ENCODE measurements around the gene ORC3.
"Not testable (repeated sequence)": the region's sequence is repeated elsewhere in the genome, so short reads cannot be mapped to it uniquely, and the experiment has no call there.

The ORC3 gene

DNA sequence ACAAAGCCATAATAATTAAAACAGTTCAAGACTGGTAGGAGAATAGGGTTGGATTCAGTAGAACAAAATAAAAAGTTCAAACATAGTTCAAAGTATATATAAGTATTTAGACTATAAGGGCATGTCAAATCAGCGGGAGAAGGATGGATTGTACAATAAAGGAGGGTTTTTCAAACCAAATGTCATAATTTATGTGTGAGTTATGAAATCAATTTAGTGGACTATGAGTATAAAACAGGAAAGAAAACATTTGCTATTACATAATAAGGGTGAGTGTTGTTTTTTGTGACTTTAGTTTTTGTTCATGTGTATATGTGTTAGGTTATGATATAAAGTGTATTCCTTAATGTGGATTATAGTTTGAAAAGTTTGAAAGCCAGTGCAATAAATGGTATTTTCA is 10.6 kb downstream of the ORC3 start:
- DNase-seq (ENCODE audit: low read depth), result no peak

DNA sequence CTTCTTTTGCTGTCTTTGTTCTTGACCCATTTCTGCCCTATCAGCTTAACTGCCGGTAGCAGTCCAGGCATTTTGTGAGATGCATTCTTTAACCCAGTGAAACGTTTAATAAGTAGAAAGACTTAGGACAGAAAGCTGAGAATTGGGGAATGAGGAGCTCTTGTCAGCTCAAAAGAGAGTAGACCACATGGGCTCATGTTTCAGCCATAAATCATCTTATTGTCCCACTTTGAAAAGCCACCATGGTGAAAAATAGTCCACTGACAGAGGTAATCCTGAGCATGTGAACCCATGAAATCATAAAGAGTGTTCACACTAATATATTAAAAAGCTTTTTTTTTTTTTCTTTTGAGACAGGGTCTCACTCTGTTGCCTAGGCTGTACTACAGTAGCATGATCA is 16.3 kb downstream of the ORC3 start:
- DNase-seq (ENCODE audit: low read depth), result no peak

DNA sequence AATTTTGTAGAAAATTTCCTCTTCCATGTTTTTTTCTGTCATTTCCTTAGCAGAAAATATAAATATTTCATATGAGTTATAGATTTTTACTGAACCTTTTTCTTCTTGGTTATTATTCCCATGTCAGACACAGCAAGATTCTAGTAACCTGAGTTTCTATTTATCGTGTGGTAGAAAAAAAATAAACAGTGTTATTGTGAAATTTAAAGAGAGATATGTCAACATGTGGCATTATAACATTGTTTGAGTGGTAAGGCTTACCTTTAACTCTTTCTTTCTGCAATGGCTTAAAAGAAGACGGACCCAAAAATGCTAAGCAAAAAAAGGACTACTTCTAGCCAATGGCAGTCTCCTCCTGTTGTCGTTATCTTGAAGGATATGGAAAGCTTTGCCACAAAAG is 18.9 kb downstream of the ORC3 start:
- no peak for DNase-seq (ENCODE audit: low read depth)

DNA sequence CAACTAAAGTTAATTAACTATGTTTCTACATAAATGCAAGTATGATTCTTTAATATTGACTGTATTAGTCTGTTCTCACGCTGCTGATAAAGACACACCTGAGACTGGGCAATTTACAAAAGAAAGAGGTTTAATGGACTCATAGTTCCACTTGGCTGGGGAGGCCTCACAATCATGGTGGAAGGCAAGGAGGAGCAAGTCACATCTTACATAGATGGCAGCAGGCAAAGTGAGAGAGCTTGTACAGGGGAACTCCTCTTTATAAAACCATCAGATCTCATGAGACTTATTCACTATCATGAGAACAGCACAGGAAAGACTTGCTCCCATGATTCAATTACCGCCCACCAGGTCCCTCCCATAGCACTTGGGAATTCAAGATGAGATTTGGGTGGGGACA is 23.1 kb downstream of the ORC3 start:
- not testable (repeated sequence) for DNase-seq (ENCODE audit: low read depth)

DNA sequence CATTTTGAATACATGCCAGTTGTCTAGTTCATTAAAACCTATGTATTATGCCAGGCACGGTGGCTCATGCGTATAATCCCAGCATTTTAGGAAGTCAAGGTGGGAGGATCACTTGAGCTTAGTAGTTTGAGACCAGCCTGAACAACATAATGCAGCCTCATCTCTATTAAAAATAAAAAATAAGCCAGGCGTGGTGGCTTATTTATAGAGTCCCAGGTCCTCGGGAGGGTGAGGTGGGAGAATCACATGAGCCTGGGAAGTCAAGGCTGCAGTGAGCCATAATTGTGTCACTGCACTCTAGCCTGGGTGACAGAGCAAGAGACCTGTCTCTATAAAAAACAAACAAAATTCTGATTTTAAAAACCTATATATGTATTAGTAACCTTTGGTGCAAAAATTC is 27.5 kb downstream of the ORC3 start:
- DNase-seq (ENCODE audit: low read depth), result no peak

DNA sequence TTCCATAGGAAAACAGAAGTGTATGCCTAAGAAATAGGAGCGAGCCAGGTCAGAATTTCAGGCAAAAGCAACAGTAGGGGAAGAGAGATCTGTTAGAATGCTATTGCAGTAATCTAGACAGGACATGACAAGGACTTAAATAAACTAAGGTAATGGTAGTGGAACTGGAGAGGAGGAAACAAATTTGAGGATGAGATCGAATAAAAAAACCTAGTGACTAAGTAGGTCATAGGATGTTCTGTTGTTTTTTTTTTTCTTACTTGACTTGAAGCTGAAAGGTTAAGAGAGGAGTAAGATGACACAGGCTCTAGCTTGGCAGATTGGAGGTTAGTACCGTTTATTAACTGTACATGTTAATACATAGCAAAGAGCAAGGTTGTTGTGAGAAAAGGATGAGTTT is 28.6 kb downstream of the ORC3 start:
- no peak for DNase-seq (ENCODE audit: low read depth)

DNA sequence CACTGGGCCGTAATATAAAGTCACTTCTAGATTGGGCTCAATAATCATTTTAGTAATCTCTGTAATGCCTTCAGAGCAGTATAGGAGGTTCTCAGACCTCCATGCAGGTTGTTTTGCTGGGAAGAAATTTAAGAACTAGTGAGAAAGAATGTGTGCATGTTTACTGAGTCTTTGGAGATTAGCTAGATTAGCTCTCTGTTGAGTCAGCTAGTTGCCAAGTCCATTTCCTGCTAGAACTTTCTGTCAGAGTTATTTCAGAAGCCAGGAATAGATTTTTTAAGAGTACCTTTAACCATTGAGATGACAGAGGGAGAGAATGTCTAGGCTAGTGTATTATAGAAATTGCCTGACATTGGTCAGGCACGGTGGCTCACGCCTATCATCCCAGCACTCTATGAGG is 33.3 kb downstream of the ORC3 start:
- DNase-seq (ENCODE audit: low read depth), result no peak

DNA sequence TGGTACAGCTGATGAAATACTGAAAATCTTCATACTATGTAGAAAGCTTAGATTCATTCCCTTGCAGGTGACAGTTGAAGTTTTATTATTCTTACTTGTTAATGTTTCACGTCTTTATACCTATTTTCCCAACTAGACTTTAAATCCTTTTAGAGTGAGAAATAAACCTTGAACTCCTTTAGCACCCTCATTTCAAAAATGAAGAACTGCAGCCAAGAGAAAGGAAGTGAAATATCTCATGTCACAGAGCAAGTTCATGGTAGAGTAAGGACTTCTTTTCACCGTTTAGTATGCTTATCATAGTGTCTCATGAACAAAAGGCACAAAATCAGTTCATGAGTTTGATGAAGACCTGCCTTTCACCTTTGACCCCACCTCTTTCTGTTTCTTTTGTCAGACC is 38.5 kb downstream of the ORC3 start:
- DNase-seq (ENCODE audit: low read depth), result no peak

DNA sequence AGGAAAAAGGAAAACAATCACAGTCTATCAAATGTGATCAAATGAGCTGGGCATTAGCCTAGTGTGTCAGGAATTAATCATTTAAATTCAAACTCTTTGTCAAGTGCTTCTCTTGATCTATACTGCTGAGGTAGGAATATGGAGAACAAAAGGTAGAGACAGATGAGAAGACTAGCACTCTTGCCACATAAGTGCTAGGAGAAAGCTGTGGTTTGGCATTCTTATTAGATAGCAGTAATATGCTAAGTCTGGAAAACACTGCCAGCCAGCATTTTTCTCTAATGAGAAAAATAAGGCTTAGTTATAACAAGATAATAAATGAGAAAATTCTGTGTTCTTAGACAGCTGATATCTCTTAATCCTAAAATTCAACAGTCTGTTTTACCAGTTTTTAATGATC is 38.9 kb downstream of the ORC3 start:
- DNase-seq (ENCODE audit: low read depth), result peak; percentile 20

DNA sequence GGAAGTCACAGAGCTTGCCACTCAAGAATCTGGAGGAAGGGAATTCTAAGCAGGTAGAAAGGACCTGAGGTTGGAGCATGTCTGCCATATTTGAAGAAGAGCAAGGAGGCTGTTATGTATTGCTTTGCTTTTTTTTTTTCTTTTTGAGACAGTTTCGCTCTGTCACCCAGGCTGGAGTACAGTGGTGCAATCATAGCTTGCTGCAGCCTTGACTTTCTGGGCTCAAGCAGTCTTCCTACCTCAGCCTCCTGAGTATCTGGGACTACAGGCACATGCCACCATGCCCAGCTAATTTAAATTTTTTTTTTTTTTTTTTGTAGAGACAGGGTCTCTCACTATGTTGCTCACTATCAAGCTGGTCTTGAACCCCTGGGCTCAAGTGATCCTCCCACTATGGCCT is 40.8 kb downstream of the ORC3 start:
- DNase-seq (ENCODE audit: low read depth), result no peak

DNA sequence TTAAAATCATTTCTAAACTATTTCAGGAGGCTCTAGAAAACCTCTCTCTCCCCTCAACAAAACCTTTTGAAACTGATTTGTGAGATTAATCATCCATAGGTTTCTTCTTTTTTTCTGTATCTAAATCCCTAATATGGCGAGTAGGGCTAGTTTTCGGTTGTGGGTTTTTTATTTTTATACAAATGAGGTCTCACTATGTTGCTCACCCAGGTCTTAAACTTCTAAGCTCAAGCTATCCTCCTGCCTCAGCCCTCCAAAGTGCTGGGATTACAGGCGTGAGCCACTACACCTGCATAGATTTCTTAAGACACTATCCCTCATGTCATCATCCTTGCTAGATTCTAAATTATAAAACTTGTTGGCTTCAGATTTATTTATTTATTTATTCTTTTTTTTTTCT is 43.9 kb downstream of the ORC3 start:
- DNase-seq (ENCODE audit: low read depth), result no peak

DNA sequence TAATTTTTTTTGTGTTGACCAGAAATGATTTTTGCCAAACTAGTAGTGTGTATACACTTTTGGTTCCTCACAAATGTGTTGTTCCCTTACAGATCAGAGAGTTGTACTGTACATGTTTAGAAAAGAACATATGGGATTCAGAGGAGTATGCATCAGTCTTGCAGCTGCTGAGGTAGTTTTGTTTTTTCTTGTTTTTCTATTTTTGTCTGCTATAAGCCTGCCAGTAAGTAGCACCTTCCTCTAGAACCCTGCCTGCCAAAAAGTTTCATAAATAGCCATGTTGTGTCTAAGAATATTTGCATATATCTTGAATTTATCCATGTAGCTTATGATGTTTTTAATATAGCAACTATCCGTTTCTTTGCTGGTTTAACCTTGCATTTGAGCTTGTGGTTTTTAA is 46.4 kb downstream of the ORC3 start:
- DNase-seq (ENCODE audit: low read depth), result no peak

DNA sequence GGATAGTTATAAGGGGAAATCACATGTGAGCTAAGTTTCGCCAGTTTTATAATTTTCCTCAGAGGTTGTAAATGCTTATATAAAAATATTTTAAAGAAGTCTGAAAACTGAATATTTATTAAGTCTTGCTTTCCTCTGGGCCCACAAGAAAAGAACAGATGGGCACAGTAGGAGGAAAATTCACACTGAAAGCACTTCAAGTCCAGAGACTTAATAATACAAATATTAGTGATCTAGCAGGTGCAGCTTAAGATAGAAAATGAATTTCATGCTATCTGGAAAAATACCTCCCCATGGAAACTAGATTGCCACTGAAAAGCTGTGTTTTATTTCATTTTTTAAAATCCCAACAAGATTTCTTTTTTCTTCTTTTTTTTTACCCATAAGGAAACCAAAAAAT is 47.2 kb downstream of the ORC3 start:
- no peak for DNase-seq (ENCODE audit: low read depth)

DNA sequence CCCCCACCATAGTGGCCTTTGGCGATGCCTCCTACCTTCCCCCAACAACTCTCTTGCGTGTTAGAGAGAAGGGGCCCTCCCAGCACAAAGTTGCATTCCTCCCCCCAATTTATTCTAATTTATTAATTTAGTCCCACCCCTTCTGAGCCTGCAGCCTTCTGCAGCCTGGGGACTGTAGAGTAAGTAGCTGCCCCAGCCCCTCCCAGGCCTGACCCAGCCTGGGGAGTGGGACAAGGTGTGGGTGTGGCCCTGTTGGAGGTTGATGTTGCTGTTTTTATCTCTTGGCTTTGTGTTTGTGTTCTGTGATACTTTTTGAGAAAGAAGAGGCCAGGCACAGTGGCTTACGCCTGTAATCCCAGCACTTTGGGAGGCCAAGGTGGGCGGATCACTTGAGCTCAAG is 49.4 kb downstream of the ORC3 start:
- no peak for DNase-seq (ENCODE audit: low read depth)

DNA sequence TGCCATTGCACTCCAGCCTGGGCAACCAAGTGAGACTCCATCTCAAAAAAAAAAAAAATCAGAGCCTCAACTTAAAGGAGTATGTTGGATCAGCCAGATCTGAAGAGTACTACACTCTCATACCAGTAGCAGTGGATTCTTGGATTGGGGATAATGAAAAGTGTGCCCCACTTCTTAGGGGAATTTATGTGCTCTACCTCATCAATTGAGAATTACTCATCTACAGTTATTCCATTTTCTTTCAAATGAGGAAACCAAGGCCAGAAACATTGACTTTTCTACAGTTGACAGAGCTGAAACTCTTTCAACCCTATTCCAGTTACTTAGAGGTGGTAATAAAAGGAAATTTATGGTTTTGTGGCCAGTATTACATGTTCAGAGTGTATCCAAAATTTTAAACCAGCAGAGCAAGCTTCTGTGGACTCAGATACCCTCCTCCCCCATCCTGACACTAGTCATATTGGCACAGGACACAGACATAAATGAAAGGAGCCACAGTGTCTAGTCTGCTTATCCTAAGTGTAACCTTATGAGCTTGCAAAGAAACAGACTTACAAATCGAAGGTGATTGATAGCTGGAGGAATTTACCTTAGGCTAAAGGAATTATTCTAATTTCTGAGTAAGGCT is 51.2 kb downstream of the ORC3 start:
- no peak for DNase-seq (ENCODE audit: low read depth)

DNA sequence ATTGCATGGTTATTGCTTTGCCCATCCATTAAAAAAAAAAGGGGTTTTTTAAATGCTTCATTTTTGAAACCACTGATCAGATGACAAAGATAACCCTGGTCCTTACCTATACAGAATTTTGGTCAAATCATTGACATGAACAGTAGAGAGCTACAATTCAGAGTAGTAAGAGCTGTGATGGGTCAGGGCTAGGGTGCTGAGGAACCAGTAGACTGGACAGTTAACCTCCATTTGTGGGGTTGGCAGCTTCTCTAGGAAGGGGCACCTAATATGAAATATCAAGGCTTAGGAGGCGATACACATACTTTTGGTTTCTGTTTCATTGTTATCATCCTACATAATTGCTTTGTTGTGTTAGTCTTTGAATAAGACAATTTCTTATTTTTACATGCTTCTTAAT is 55.1 kb downstream of the ORC3 start:
- no peak for DNase-seq (ENCODE audit: low read depth)

DNA sequence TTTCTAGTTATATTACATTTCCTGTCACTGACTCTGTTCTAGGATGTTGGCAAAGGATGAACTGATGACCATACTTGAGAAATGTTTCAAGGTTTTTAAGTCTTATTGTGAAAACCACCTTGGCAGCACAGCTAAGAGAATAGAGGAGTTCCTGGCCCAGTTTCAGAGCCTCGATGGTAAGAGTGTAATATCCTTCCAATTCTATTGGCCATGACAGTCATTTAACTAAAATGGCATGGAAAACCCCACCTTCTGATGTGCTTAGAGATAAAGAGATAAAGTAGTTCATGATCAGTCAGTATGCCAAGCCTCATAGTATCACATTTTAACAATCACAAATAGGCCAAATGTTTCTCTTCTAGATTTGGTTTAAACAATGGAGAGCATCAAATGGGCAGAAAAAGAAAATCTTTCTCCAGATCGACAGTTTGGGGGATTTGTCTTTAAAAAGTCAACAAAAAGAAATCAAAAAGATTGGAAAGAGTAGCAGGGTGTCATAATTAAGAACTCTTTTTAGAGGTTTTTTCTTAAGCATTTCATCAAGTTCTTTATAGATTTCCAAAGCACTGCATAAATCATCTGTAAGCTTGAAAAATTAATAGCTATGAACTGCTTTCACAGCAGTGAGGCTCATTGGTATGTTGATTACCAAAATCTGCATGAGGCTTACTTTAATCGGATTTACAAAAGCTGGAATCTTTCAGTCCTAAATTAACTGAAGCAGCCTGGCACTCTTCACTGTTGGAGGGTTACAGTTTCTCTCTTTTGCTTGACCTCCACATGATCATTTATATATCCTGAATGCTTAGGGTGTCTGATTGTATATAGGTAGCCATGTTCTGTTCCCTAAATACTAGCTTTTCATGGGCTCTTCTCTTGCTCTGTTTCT is 63.4 kb downstream of the ORC3 start:
- DNase-seq (ENCODE audit: low read depth), result no peak

DNA sequence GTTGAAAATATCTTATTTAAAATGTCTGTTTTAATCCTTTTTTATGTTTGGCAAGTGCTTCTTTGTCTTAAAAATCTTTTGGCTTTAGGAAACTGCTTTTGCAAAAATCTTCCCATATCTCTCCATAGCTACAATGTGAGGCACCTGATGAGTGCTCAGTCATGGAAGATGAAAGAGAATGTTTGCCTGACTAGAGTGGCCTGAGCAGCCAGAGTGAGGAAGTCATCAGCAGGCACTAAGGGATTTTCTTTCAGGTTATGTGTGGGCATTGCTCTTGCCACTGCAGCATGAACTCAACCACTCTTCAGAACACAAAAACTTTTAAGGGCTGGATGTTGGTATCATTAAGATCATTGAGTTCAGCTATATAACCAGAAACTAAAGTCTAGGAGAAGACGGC is 64.2 kb downstream of the ORC3 start:
- no peak for DNase-seq (ENCODE audit: low read depth)

DNA sequence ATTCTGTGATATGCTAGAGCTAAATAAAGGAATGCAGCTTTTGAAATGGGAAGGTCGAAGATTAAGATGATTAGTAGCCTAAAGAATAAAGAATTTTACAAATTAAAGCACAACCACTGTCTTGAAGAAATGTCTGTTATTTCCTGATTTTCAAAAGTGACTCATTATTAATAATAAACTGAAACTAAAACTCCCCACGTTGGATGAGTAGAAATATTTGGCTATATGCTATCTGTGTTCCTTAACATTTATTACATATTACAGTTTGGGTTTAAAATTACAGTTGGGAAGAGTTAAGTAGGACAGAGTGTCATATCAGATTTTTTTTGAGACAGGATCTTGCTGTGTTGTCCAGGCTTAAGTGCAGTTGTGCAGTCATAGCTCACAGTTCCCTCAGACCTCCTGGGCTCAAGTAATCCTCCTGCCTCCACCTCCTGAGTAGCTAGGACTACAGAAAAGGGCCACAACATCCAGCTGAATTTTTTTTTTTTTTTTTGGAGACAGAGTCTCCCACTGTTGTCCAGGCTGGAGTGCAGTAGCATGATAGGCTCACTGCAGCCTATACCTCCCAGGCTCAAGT is 65.0 kb downstream of the ORC3 start:
- DNase-seq (ENCODE audit: low read depth), result no peak

DNA sequence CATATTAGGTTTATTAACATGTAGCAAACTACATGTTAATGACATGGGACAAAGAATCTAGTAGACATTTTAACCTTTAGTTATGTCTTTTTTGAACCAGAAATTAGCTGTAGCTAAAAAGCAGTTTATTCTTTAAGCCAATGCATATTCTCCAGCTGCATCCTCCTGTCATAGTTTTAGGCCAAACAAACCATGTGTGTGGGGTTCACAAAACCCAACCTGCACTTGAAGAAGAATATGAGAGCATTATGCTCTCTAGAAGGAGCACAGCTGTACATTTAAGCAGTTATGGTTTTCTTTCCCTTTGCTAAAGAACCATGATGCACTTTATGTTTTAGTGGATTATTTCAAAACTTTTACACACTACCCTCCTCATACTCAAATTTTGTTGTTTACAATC is 65.9 kb downstream of the ORC3 start:
- DNase-seq (ENCODE audit: low read depth), result no peak

DNA sequence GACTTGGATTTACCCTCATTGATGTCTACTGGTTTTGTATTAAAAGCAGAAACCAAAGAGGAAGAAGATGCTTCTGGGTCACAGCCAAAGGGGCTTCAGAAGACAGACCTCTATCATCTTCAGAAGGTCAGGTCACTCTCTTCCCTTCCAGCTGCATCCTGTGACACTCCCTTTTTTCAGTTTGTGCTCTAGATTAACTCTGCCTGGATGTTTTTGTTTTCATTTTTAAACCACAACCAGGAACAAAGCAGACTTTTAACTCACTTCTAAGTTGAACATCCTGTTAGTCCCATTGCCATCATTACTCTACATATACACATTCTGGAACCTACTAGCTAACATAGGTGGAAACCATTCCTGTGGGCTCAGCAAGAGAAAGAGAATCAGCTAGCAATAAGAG is 66.9 kb downstream of the ORC3 start:
- no peak for DNase-seq (ENCODE audit: low read depth)

DNA sequence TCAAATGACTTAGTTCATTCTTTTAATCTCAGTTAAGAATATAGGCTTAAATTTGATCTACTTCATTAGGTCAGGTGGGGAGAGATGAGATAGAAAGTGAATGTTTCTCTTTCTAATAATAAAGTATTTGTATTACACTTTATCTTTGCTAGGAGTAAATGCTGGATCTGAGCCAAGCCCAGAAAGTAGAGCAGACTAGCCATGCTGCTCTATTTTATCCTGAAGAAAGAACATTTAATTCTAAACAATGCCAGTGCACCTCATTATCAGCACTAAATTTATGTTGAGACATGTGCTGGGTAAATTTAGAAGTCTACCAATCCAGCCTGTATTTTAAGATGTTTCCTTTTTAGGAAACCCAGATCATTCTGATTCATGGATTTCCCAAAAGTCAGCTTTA is 68.6 kb downstream of the ORC3 start:
- DNase-seq (ENCODE audit: low read depth), result no peak

DNA sequence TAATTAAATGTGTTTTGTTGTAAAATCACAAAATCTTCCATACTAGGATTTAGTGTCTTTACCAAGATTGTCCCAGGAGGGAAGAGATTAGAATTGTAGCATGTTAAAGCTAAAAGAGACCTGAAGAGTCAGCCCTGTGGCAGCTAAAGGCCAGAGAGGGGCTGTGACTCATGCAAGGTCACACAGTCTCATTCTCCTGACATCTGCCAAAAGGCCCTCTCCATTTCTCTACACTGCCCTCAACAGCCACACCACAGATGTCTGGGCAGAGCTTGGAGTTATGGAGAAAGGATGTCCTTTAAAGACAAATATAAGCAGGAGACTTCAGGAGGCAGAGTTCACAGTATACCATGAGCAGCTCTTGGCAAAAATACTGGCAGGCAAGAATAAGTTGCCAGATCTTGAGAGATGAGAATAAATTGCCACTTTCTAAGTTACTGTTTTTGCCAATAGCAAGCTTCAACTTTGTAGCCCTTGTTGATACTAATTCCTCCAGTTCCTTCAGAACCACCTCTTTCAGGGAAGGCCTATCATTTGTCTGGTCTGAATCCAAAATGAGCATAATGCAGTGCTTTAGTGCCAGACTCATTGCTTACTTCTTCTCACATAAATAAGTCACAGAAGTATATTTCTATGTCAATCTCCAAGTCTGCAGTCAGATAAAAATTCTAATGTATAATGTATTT is 70.4 kb downstream of the ORC3 start:
- DNase-seq (ENCODE audit: low read depth), result peak; percentile 55

Data from GM04503 (cell line).